B cell (primary cell): Measurements from ENCODE around the gene F2R. TPM values are rescaled to one million over a fixed set of nuclear protein-coding genes. Genes with fewer than 3 reads are reported as not detected.
"Not testable (repeated sequence)": the region's sequence is repeated elsewhere in the genome, so short reads cannot be mapped to it uniquely, and the experiment has no call there.

ENCODE experiments used
- ATAC-seq: fragments of 200-7000 bp; cut with Tn5 transposase; one replicate; pipeline ENCODE4 v1.10.0; 2021; ENCODE audit warnings: low read depth, mild to moderate bottlenecking, moderate number of reproducible peaks, moderate library complexity
- CTCF ChIA-PET: fragments of 350-600 bp; sonication (Branson Sonifier 250); formaldehyde crosslinking; loops from one replicate; lab custom pipeline; 2021; ENCODE audit warnings: antibody characterized with exemption, inconsistent platforms; lab: Charles Lee
- POLR2A ChIA-PET: fragments of 350-600 bp; sonication (Branson Sonifier 250); formaldehyde crosslinking; loops from one replicate; lab custom pipeline; 2021; ENCODE audit warnings: antibody characterized with exemption; lab: Charles Lee
- DNase-seq: peaks from one replicate; pipeline ENCODE4 v3.0.0; 2013
- H2AFZ ChIP-seq: 2 replicates; pipeline ENCODE4 v1.6.1; 2012; ENCODE audit warnings: mild to moderate bottlenecking, low read depth, low read length; ENCODE audit not compliant: insufficient read depth, poor library complexity, severe bottlenecking
- H3K27ac ChIP-seq, 2 donors: 1 replicate in 1 of 2; 2 replicates in 1 of 2; pipeline ENCODE4 v1.5.1; 2012 to 2013; ENCODE audit warnings: low read length in 2 of 2, mild to moderate bottlenecking in 2 of 2, moderate library complexity in 1 of 2
- H3K27me3 ChIP-seq, 4 experiments: fragments of 200-600 bp in 1 of 4; sonication (generic) in 1 of 4; replicated peaks in 1 of 4; 1 replicate in 2 of 4; 2 replicates in 2 of 4; pipeline versions ENCODE4 v1.6.1 to v1.7.0; 2013 to 2016; ENCODE audit warnings: low read length in 3 of 4, mild to moderate bottlenecking in 2 of 4, mixed read lengths in 1 of 4, moderate library complexity in 1 of 4; ENCODE audit not compliant: insufficient read depth in 4 of 4, control insufficient read depth in 3 of 4; ENCODE audit errors: control extremely low read depth in 1 of 4
- H3K36me3 ChIP-seq, 2 experiments: replicated peaks in 1 of 2; 1 replicate in 1 of 2; 2 replicates in 1 of 2; pipeline versions ENCODE4 v1.6.1 to v1.7.1; 2013; ENCODE audit warnings: low read length in 1 of 2; ENCODE audit not compliant: insufficient read depth in 2 of 2, control insufficient read depth in 1 of 2; ENCODE audit errors: control extremely low read depth in 1 of 2, extremely low read depth in 1 of 2
- H3K4me1 ChIP-seq, 2 donors: fragments of 200-600 bp in 1 of 2; sonication (generic) in 1 of 2; 1 replicate in 1 of 2; 2 replicates in 1 of 2; pipeline versions ENCODE4 v1.5.1 to v1.6.1; 2013 to 2017; ENCODE audit warnings: low read length in 2 of 2; ENCODE audit not compliant: control insufficient read depth in 2 of 2, insufficient read depth in 2 of 2
- H3K4me2 ChIP-seq: replicated peaks from 2 replicates; pipeline ENCODE3; 2012; ENCODE audit warnings: mild to moderate bottlenecking, low read depth, low read length; ENCODE audit not compliant: poor library complexity, severe bottlenecking
- H3K4me3 ChIP-seq, 5 experiments: fragments of 200-600 bp in 1 of 5; sonication (generic) in 1 of 5; 1 replicate in 3 of 5; 2 replicates in 2 of 5; pipeline versions ENCODE4 v1.5.1 to v1.7.0; 2011 to 2016; ENCODE audit warnings: low read length in 4 of 5, mild to moderate bottlenecking in 4 of 5, low read depth in 2 of 5, control low read depth in 1 of 5, moderate library complexity in 1 of 5; ENCODE audit not compliant: insufficient read depth in 1 of 5; ENCODE audit errors: control extremely low read depth in 1 of 5, extremely low read depth in 1 of 5
- H3K79me2 ChIP-seq: fragments of 200-600 bp; sonication (generic); one replicate; pipeline ENCODE4 v1.6.0; 2016; ENCODE audit warnings: low read length; ENCODE audit not compliant: control insufficient read depth, insufficient read depth
- H3K9ac ChIP-seq: fragments of 200-600 bp; sonication (generic); 2 replicates; pipeline ENCODE4 v1.6.1; 2017; ENCODE audit warnings: mild to moderate bottlenecking, low read length, moderate library complexity
- H3K9me3 ChIP-seq, 3 donors: one replicate each; pipeline versions ENCODE4 v1.6.1 to v1.7.1; 2013; ENCODE audit warnings: low read length in 2 of 3; ENCODE audit not compliant: control insufficient read depth in 2 of 3, insufficient read depth in 1 of 3; ENCODE audit errors: control extremely low read depth in 1 of 3
- H4K20me1 ChIP-seq: 2 replicates; pipeline ENCODE4 v1.6.0; 2012; ENCODE audit warnings: mild to moderate bottlenecking, low read length; ENCODE audit not compliant: insufficient read depth, control insufficient read depth, poor library complexity, severe bottlenecking
- H3K27ac Mint-ChIP-seq: one replicate; pipeline ENCODE4 v1.8.0; 2021; ENCODE audit warnings: mixed read lengths
- H3K27me3 Mint-ChIP-seq: one replicate; pipeline ENCODE4 v1.8.0; 2021; ENCODE audit warnings: mixed read lengths
- H3K4me1 Mint-ChIP-seq: one replicate; pipeline ENCODE4 v1.8.0; 2021; ENCODE audit warnings: mixed read lengths
- H3K4me3 Mint-ChIP-seq: one replicate; pipeline ENCODE4 v1.8.0; 2021; ENCODE audit warnings: mixed read lengths
- H3K9me3 Mint-ChIP-seq: one replicate; pipeline ENCODE4 v1.8.0; 2022; ENCODE audit warnings: mixed read lengths; ENCODE audit not compliant: insufficient read depth
- EZH2 ChIP-seq: IDR thresholded peaks from 2 replicates; pipeline ENCODE4 v1.6.1; 2012; ENCODE audit warnings: borderline replicate concordance, low read depth, mild to moderate bottlenecking, moderate library complexity, low read length; ENCODE audit not compliant: insufficient read depth, poor library complexity, severe bottlenecking
- WGBS: methylation state at CpG from one replicate; pipeline ENCODE4 v1.1.5; 2013; ENCODE audit warnings: missing lambda C conversion rate; ENCODE audit not compliant: insufficient coverage; 5-methylcytosine and 5-hydroxymethylcytosine counted together
- intact Hi-C: fragments of 100-400 bp; cut with micrococcal nuclease; formaldehyde crosslinking; loops from one replicate; pipeline ENCODE4 v1.10.0; 2022
- polyA plus RNA-seq: library from polyadenylated mRNA; depleted of rRNA; stranded (reverse); fragments of >200 nt; gene quantifications from 2 replicates; pipeline ENCODE4 v1.2.3, GENCODE V29; 2012
- total RNA-seq, 2 donors: library from RNA; stranded (reverse); fragments of 120-200 nt in 1 of 2; gene quantifications; 1 replicate in 1 of 2; 2 replicates in 1 of 2; pipeline versions ENCODE4 v1.2.3 to v1.2.4, GENCODE V29; 2013 to 2022
- TF ChIP-seq, protein P1 (sequence below): fragments of 200-600 bp; IDR thresholded peaks from one replicate; pipeline ENCODE4 v1.8.0; 2022; ENCODE audit warnings: antibody characterized with exemption, mild to moderate bottlenecking

The F2R gene
- total and polyA plus RNA-seq, 2 donors (not counting 1 experiment from before 2014, with no cell fraction given) = 0.25 to 1.4 TPM

DNA sequence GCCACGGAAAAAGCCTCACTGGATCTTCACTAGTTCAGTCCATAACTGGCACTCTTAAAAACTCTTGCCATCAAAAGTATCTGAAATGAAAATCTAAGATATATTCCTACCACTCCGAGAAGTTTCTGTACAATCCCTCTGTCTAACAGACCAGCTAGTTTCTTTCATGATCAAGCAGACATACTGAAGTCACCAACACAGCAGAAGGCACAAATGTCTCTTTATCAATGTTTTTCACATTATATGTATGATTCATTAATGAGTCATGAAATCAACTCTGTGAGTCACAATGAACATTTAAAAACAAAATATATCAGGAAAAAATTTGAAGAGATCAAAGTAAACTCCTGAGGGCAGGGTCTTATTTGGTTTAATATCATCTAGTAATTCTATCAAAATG lies 50.8 kb downstream of the F2R start:
- ATAC-seq = no peak
- POLR2A ChIA-PET = no interaction called here
- CTCF ChIA-PET = interaction anchor here (1.6 kb wide), 1 partner anchor 13 kb away, joined by 3 read pairs; no protein-coding TSS in a partner anchor
- Histone ChIP-seq H3K4me3 (no peak overlapping the region), H3K9me3 (no peaks in the 10 kb centered on the region), H3K4me2 (no peak overlapping the region), H3K9ac (no peak overlapping the region), H3K27me3 (no peaks in the 10 kb centered on the region), H3K79me2 (no peaks in the 10 kb centered on the region), H2AFZ (no peak overlapping the region), H3K36me3 (no peaks in the 10 kb centered on the region), H3K27ac (no peak overlapping the region), H4K20me1 (no peaks in the 10 kb centered on the region), H3K4me1 (no peaks in the 10 kb centered on the region)
- H3K4me3 Mint-ChIP-seq = no peak overlapping the region
- TF ChIP-seq, protein P1, sequence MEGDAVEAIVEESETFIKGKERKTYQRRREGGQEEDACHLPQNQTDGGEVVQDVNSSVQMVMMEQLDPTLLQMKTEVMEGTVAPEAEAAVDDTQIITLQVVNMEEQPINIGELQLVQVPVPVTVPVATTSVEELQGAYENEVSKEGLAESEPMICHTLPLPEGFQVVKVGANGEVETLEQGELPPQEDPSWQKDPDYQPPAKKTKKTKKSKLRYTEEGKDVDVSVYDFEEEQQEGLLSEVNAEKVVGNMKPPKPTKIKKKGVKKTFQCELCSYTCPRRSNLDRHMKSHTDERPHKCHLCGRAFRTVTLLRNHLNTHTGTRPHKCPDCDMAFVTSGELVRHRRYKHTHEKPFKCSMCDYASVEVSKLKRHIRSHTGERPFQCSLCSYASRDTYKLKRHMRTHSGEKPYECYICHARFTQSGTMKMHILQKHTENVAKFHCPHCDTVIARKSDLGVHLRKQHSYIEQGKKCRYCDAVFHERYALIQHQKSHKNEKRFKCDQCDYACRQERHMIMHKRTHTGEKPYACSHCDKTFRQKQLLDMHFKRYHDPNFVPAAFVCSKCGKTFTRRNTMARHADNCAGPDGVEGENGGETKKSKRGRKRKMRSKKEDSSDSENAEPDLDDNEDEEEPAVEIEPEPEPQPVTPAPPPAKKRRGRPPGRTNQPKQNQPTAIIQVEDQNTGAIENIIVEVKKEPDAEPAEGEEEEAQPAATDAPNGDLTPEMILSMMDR = no peak
- no peak for TF ChIP-seq EZH2
- no peak overlapping the region for H3K27ac Mint-ChIP-seq
- H3K4me1 Mint-ChIP-seq = no peaks in the 10 kb centered on the region
- DNase-seq = no peak
- H3K27me3 Mint-ChIP-seq = peaks cover 5% of the 10 kb centered on the region
- no peaks in the 10 kb centered on the region for H3K9me3 Mint-ChIP-seq
- intact Hi-C loops = no loop called here
- no CpG with 5 or more reads among the region's 2 CpGs for WGBS

DNA sequence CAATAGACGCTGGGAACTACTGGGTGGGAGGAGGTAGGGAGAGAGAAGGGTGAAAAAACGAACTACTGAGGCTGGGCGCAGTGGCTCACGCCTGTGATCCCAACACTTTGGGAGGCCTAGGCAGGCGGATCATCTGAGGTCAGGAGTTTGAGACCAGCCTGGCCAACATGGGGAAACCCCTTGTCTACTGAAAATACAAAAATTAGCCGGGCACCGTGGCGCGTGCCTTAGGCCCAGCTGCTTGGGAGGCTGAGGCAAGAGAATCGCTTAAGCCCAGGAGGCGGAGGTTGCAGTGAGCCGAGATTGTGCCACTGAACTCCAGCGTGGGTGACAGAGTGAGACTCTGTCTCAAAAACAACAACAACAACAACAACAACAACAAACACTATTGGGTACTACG lies 55.1 kb downstream of the F2R start:
- H3K4me3 ChIP-seq, intact Hi-C loops, H3K27me3 ChIP-seq, H3K27me3 Mint-ChIP-seq, H3K9me3 ChIP-seq, H3K4me1 ChIP-seq, H3K27ac ChIP-seq, H3K9ac ChIP-seq, H3K4me1 Mint-ChIP-seq, H3K4me2 ChIP-seq, H4K20me1 ChIP-seq, H3K9me3 Mint-ChIP-seq, POLR2A ChIA-PET, DNase-seq, CTCF ChIA-PET, ATAC-seq, H3K36me3 ChIP-seq, H3K79me2 ChIP-seq, H2AFZ ChIP-seq, H3K27ac Mint-ChIP-seq, H3K4me3 Mint-ChIP-seq: not testable (repeated sequence)
- WGBS = 91% methylated on average over 13 of the region's 14 CpGs
